Smooth muscle cell (in vitro differentiated cells): ENCODE results near the gene EXPH5. TPM values are rescaled to one million over a fixed set of nuclear protein-coding genes. Genes with fewer than 3 reads are reported as not detected.

Experiments used
- DNase-seq: peaks from one replicate; lab custom pipeline; 2025; ENCODE audit not compliant: unreplicated experiment; lab: John Stamatoyannopoulos, UW
- H2AFZ ChIP-seq: fragments of 200-600 bp; sonication (generic); 2 replicates; pipeline ENCODE4 v1.6.0; 2016; ENCODE audit warnings: antibody characterized with exemption, low read depth, mild to moderate bottlenecking
- H3F3A ChIP-seq: fragments of 200-600 bp; sonication (generic); 2 replicates; pipeline ENCODE4 v1.6.0; 2017; ENCODE audit warnings: antibody characterized with exemption, low read depth
- H3K27ac ChIP-seq: fragments of 200-600 bp; sonication (generic); 2 replicates; pipeline ENCODE4 v1.5.1; 2016; ENCODE audit warnings: low read depth, mild to moderate bottlenecking
- H3K27me3 ChIP-seq: fragments of 200-600 bp; sonication (generic); 2 replicates; pipeline ENCODE4 v1.6.1; 2016; ENCODE audit warnings: low read depth, mild to moderate bottlenecking
- H3K36me3 ChIP-seq: fragments of 200-600 bp; sonication (generic); 2 replicates; pipeline ENCODE4 v1.5.1; 2016; ENCODE audit warnings: low read depth
- H3K4me1 ChIP-seq: fragments of 200-600 bp; sonication (generic); 2 replicates; pipeline ENCODE4 v1.5.1; 2016; ENCODE audit warnings: low read depth
- H3K4me2 ChIP-seq: fragments of 200-600 bp; sonication (generic); 2 replicates; pipeline ENCODE4 v1.6.0; 2016; ENCODE audit warnings: mild to moderate bottlenecking
- H3K4me3 ChIP-seq: fragments of 200-600 bp; sonication (generic); 2 replicates; pipeline ENCODE4 v1.5.1; 2016; ENCODE audit warnings: mild to moderate bottlenecking
- H3K79me2 ChIP-seq: fragments of 200-600 bp; sonication (generic); 2 replicates; pipeline ENCODE4 v1.6.0; 2016; ENCODE audit warnings: low read depth, mild to moderate bottlenecking
- H3K9ac ChIP-seq: fragments of 200-600 bp; sonication (generic); 2 replicates; pipeline ENCODE4 v1.6.0; 2016; ENCODE audit warnings: low read depth
- H3K9me3 ChIP-seq: fragments of 200-600 bp; sonication (generic); replicated peaks from 2 replicates; pipeline ENCODE4 v1.5.1; 2016; ENCODE audit warnings: low read depth
- H4K20me1 ChIP-seq: fragments of 200-600 bp; sonication (generic); 2 replicates; pipeline ENCODE4 v1.6.0; 2016; ENCODE audit warnings: low read depth
- CTCF ChIP-seq: fragments of 200-600 bp; sonication (generic); IDR thresholded peaks from 2 replicates; pipeline ENCODE4 v1.5.1; 2017; ENCODE audit warnings: borderline replicate concordance, mild to moderate bottlenecking, antibody characterized with exemption; ENCODE audit not compliant: insufficient read depth, poor library complexity, severe bottlenecking
- WGBS: methylation state at CpG from one replicate; pipeline ENCODE4 v1.1.7; 2016; ENCODE audit warnings: low lambda C conversion rate; 5-methylcytosine and 5-hydroxymethylcytosine counted together
- polyA plus RNA-seq: library from polyadenylated mRNA; unstranded; fragments of >200 nt; fragmentation: Nextera tagmentation; extraction: Ambion mirVana; gene quantifications from 2 replicates; pipeline ENCODE4 v1.2.1, GENCODE V29; 2016
- total RNA-seq: library from RNA; depleted of rRNA; stranded (reverse); fragments of >200 nt; gene quantifications from 2 replicates; pipeline ENCODE4 v1.2.3, GENCODE V29; 2014

Gene EXPH5
- total and polyA plus RNA-seq, 2 experiments from 2014 or later, result 0.54 to 6.9 TPM

- Histone ChIP-seq H3F3A (no peaks in the 10 kb centered on the region), H3K4me1 (peaks cover 11% of the 10 kb centered on the region), H3K4me3 (no peak overlapping the region), H3K79me2 (no peaks in the 10 kb centered on the region), H3K9ac (peak overlapping the region; percentile 24), H3K4me2 (peak overlapping the region; percentile 46), H3K27ac (peak overlapping the region; percentile 62), H3K36me3 (no peaks in the 10 kb centered on the region), H2AFZ (peak overlapping the region; percentile 70), H3K27me3 (no peaks in the 10 kb centered on the region), H4K20me1 (no peaks in the 10 kb centered on the region), H3K9me3 (no peaks in the 10 kb centered on the region)
- TF ChIP-seq CTCF, result no peak
- 37% methylated on average over 10 of the region's 10 CpGs for WGBS
- no peak for DNase-seq
Observed at GRCh38 chr11:108551651-108552462, 41.7 kb downstream of the EXPH5 start.

- no peaks in the 10 kb centered on the region for H3K27me3 ChIP-seq
- no peak overlapping the region for H3K4me2 ChIP-seq
- no peaks in the 10 kb centered on the region for H3K9me3 ChIP-seq
- 53% methylated on average over 3 of the region's 3 CpGs for WGBS
- no peak for DNase-seq
- no peaks in the 10 kb centered on the region for H3K36me3 ChIP-seq
- H2AFZ ChIP-seq, result no peak overlapping the region
- H3K9ac ChIP-seq, result no peak overlapping the region
- H4K20me1 ChIP-seq, result no peaks in the 10 kb centered on the region
- no peak overlapping the region for H3K4me3 ChIP-seq
- peaks cover 11% of the 10 kb centered on the region for H3K4me1 ChIP-seq
- peak overlapping the region; percentile 2 for H3K27ac ChIP-seq
- H3F3A ChIP-seq, result no peaks in the 10 kb centered on the region
- no peaks in the 10 kb centered on the region for H3K79me2 ChIP-seq
- no peak for TF ChIP-seq CTCF
Observed at GRCh38 chr11:108549319-108549885, 44.2 kb downstream of the EXPH5 start.

GRCh38 chr11:108545909-108546501 is 47.6 kb downstream of the EXPH5 start:
- Histone ChIP-seq H2AFZ (no peak overlapping the region), H3K9me3 (no peaks in the 10 kb centered on the region), H3K4me3 (no peak overlapping the region), H3K27ac (no peak overlapping the region), H3F3A (no peaks in the 10 kb centered on the region), H3K4me1 (no peaks in the 10 kb centered on the region), H3K79me2 (no peaks in the 10 kb centered on the region), H3K9ac (no peak overlapping the region), H3K27me3 (no peaks in the 10 kb centered on the region), H3K36me3 (no peaks in the 10 kb centered on the region), H3K4me2 (no peak overlapping the region), H4K20me1 (no peaks in the 10 kb centered on the region)
- no peak for DNase-seq
- WGBS, result 89% methylated on average over 5 of the region's 5 CpGs
- no peak for TF ChIP-seq CTCF
